Nephron (organoid): ENCODE measurements around the gene MVD.
A peak's percentile ranks its signal among the peaks of the same experiment; 100 is the strongest.

Experiments used
- H3K27ac Mint-ChIP-seq, 3 experiments: 2 replicates each; pipeline ENCODE4 v1.8.0; 2020; ENCODE audit warnings: mixed read lengths in 3 of 3, mild to moderate bottlenecking in 2 of 3, moderate library complexity in 1 of 3
- H3K27me3 Mint-ChIP-seq: 2 replicates; pipeline ENCODE4 v1.8.0; 2021; ENCODE audit warnings: low read depth, mild to moderate bottlenecking, moderate library complexity, mixed read lengths
- H3K36me3 Mint-ChIP-seq: 2 replicates; pipeline ENCODE4 v1.8.0; 2020; ENCODE audit warnings: low read depth, mixed read lengths
- H3K4me1 Mint-ChIP-seq: 2 replicates; pipeline ENCODE4 v1.8.0; 2020; ENCODE audit warnings: mixed read lengths
- H3K4me3 Mint-ChIP-seq, 3 experiments: 2 replicates each; pipeline ENCODE4 v1.8.0; 2020; ENCODE audit warnings: mild to moderate bottlenecking in 3 of 3, mixed read lengths in 3 of 3, moderate library complexity in 2 of 3
- H3K9me3 Mint-ChIP-seq: 2 replicates; pipeline ENCODE4 v1.8.0; 2020; ENCODE audit warnings: mixed read lengths
- TF ChIP-seq, protein P1 (sequence below), 3 experiments: fragments of 200-600 bp; sonication (generic); IDR thresholded peaks; one replicate each; pipeline ENCODE4 v1.5.0; 2021; ENCODE audit warnings: antibody characterized with exemption in 3 of 3; ENCODE audit not compliant: unreplicated experiment in 3 of 3

Gene MVD

DNA sequence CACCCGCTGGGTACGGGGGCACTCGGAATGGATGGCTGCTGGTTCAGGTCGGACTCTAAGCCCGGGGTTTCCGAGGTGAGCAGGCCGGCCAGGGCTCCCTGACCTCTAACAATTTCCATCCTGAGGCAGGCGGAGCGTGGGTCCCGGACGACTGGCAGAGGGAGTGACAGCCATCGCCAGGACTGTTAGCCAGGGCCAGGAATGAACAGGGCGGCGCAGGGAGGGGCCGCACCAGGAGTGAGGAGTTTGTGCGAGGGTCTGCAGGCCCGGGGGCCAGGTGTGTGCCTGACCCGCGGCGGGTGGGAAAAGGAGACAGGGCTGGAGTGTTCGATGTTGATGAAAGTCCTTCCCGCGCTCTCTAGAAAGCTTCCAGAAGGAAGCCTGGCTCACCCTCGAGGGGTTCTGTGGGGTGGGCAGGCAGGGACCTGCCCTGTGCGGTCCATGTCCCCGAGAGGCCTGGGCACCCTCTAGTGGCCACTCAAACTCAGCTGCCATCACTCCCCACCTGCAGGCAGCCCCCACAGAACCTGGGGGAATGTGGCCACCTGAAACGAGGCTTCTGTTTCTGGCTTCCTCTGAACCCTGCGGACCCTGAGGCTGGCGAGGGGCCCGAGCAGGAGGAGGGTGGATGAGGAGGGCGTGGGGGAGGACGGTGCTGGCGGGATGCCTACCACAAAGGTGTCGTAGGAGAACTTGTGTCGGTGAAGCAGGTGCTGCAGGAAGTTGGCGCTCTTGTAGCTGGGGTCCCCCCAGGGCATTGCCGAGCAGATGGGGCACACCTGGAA, 35.1 kb upstream of the MVD start:
- Mint-ChIP-seq H3K9me3 (no peaks in the 10 kb centered on the region), H3K36me3 (no peaks in the 10 kb centered on the region), H3K27ac (no peak overlapping the region), H3K27me3 (no peaks in the 10 kb centered on the region), H3K4me1 (no peaks in the 10 kb centered on the region), H3K4me3 (no peak overlapping the region)
- TF ChIP-seq, protein P1, sequence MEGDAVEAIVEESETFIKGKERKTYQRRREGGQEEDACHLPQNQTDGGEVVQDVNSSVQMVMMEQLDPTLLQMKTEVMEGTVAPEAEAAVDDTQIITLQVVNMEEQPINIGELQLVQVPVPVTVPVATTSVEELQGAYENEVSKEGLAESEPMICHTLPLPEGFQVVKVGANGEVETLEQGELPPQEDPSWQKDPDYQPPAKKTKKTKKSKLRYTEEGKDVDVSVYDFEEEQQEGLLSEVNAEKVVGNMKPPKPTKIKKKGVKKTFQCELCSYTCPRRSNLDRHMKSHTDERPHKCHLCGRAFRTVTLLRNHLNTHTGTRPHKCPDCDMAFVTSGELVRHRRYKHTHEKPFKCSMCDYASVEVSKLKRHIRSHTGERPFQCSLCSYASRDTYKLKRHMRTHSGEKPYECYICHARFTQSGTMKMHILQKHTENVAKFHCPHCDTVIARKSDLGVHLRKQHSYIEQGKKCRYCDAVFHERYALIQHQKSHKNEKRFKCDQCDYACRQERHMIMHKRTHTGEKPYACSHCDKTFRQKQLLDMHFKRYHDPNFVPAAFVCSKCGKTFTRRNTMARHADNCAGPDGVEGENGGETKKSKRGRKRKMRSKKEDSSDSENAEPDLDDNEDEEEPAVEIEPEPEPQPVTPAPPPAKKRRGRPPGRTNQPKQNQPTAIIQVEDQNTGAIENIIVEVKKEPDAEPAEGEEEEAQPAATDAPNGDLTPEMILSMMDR (IDR thresholded peaks at IDR 0.05; ENCODE audit: unreplicated experiment in 3 of 3), result peak in 1 of 3 experiments; percentile 16

DNA sequence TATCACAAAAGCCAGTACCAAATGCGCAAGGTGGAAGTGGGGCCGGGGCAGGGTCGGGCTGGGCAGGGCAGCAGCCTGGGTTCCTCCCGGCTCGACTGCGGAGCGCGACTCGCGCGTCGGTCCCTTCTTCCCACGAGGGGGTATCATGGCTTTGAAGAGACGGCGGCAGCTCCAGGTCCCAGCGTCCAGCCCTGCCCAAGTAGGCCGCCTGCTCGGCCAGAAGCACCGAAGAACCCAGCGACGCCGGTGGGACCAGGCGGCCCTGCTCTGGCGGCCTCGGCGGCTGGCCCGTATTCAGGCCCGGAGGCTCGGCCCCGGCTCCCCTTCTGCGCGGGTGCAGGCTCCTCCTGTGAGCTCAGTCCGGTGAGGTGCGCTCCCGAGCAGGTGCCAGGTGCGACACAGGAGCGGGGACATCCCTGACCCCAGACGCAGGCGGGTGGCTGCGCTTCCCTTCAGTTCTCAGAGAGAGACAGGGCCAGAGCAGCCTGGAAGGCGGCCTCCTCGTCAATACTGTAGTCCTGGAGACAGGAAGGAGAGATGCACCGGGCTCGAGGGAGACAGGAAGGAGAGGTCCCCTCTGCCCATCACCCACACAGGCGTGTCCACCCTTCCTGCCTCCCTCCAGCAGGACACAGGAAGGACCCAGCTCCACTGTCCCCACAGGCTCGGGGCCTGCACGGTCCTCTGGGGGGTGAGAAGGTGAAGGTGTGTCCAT, 34.4 kb upstream of the MVD start:
- no peaks in the 10 kb centered on the region for H3K9me3 Mint-ChIP-seq
- no peak overlapping the region for H3K27ac Mint-ChIP-seq
- TF ChIP-seq, protein P1 (IDR thresholded peaks at IDR 0.05; ENCODE audit: unreplicated experiment in 3 of 3), result no peak
- H3K36me3 Mint-ChIP-seq, result no peaks in the 10 kb centered on the region
- no peaks in the 10 kb centered on the region for H3K4me1 Mint-ChIP-seq
- no peak overlapping the region for H3K4me3 Mint-ChIP-seq
- no peaks in the 10 kb centered on the region for H3K27me3 Mint-ChIP-seq

DNA sequence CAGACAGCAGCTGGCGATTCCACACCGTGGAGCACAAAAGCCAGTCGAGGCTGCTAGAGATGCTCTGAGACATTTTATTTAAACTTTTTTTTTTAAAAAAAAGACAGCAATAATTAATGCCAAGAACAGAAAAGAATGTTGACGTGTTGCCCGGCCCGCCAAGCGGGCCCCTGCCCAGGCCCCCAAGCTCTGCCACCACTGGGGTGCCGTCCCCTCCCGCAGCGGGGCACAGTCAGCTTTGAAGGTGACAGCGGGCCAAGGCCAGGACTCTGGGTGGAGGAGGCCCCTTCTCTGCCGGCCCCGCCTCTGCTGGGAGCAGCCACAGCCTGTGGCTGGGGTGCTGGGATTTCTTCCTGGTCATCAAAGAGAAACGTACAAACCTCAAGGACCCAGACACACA, 33.5 kb upstream of the MVD start:
- Mint-ChIP-seq H3K36me3 (no peaks in the 10 kb centered on the region), H3K27me3 (no peaks in the 10 kb centered on the region), H3K4me1 (no peaks in the 10 kb centered on the region), H3K4me3 (no peak overlapping the region), H3K9me3 (no peaks in the 10 kb centered on the region), H3K27ac (no peak overlapping the region)
- TF ChIP-seq, protein P1 (IDR thresholded peaks at IDR 0.05; ENCODE audit: unreplicated experiment in 3 of 3), result no peak

DNA sequence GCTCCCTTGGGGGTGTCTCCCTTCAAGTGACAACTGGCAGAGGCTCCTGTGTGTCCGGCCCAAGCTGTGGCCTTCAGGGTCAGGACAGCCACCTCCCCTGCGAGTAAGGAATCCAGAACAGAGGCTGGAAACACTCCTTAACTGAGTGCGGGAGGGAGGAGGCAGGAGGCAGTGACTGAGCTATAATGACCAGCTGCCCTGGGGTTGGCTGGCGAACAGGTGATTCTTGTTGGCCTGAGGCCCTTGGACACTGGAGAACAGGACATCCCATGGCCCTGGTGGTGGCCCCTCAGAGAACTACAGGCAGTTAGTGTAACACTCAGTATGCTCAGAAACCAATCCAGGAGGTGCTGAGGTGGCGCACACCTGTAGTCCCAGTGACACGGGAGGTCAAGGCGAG, 32.9 kb upstream of the MVD start:
- peaks cover 3% of the 10 kb centered on the region for H3K27me3 Mint-ChIP-seq
- H3K4me1 Mint-ChIP-seq, result no peaks in the 10 kb centered on the region
- TF ChIP-seq, protein P1 (IDR thresholded peaks at IDR 0.05; ENCODE audit: unreplicated experiment in 3 of 3), result no peak
- H3K9me3 Mint-ChIP-seq, result no peaks in the 10 kb centered on the region
- no peaks in the 10 kb centered on the region for H3K36me3 Mint-ChIP-seq
- no peak overlapping the region for H3K27ac Mint-ChIP-seq
- H3K4me3 Mint-ChIP-seq, result no peak overlapping the region

DNA sequence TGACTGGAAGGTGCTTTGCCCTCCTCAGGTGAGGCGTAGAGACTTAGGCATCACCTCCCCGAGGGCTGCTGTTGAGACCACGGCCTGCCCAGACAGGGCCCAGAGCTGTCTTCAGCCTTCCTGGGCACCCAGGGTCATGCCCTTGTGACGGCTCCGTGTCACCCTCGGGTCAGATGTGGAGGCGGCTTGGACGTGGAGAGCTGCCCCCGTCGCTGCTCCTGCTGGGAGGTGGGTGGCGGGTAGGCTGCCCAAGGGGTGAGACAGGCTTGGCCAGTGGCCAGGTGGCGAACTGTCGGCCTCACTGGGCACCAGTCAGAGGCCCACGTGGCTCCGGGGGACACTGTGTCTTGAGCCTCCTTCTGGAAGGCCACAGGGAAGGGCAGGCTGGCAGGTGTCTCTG, 32.3 kb upstream of the MVD start:
- no peaks in the 10 kb centered on the region for H3K36me3 Mint-ChIP-seq
- H3K27ac Mint-ChIP-seq, result no peak overlapping the region
- no peaks in the 10 kb centered on the region for H3K9me3 Mint-ChIP-seq
- no peak overlapping the region for H3K4me3 Mint-ChIP-seq
- peaks cover 9% of the 10 kb centered on the region for H3K27me3 Mint-ChIP-seq
- TF ChIP-seq, protein P1 (IDR thresholded peaks at IDR 0.05; ENCODE audit: unreplicated experiment in 3 of 3), result no peak
- H3K4me1 Mint-ChIP-seq, result no peaks in the 10 kb centered on the region
